Stimulated activated CD8-positive, alpha-beta memory T cell treated with anti-CD3 and anti-CD28 coated beads, Interleukin-15, amount 100 ng/mL, for 48 hours (primary cell): Measurements from ENCODE around the gene SLIT1.

Experiments used
- DNase-seq, 2 donors: peaks; one replicate each; pipeline ENCODE4 v3.0.0-alpha.2; 2020; ENCODE audit warnings: low read depth in 2 of 2

Gene SLIT1

GRCh38 chr10:96973809-96974747, 211.7 kb downstream of the SLIT1 start:
- no peak for DNase-seq

- no peak for DNase-seq
Measured at GRCh38 chr10:96972264-96972663, 213.5 kb downstream of the SLIT1 start.

- DNase-seq, result no peak
Measured at GRCh38 chr10:96971324-96971723, 214.4 kb downstream of the SLIT1 start.

- DNase-seq, result no peak
Measured at GRCh38 chr10:96968682-96969423, 216.9 kb downstream of the SLIT1 start.

DNA sequence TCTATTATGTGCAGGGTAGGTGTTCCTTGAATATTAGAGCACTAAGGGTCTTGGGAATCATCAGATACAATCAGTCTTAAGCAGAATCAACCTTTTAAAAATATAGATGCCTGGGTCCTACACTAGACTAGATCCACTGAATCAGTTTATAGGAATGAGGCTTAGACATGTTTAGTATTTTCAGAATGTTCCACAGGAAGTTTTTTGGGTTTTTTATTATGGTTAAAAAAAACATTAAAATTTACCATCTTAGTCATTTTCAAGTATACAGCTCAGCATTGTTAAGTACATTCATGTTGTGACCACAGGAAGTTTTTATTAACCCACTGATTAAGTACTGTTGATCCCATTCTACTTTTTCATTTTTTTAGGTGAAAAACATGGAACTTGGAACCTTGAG, 217.9 kb downstream of the SLIT1 start:
- DNase-seq, result no peak

DNA sequence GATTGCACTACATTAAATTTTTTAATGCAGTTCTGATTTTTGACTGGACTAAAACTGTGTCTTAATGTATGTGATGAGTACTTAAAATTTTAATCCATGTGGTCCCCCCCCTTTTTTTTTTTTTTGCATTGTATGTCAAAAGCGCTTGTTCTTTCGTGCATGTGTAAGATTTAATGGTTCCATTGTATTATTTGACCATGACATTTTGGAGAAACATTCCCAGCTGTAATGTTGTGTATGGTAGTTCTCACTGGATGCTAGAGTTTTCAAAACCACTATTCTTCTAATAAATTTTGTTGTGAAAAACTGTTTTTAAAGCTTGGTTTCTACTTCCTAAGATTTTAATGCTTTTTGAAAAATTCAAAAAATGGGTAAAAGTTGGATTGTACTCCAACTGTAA, 221.6 kb downstream of the SLIT1 start:
- DNase-seq, result no peak

DNA sequence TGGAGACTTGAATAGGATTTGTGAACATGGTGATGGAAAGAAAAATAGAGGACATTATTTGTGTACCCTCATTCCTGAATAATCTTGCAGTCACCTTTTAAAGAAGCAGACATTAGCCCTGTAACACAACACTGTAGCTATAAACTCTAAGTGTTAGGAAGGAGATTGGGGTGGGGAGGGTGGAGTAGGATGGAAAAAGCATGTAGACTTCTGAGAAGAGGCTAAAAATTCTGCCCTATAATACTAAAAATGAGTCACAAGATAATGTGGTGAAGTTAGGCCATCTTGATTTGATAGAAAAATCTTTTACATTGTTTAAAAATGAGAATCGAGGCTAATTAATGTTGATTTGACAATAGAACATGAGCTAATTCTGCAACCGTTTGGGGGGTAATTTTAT, 224.9 kb downstream of the SLIT1 start:
- no peak for DNase-seq

GRCh38 chr10:96959733-96960132, 226.0 kb downstream of the SLIT1 start:
- DNase-seq, result no peak

- DNase-seq, result no peak
Measured at GRCh38 chr10:96958071-96958470, 227.7 kb downstream of the SLIT1 start.

DNA sequence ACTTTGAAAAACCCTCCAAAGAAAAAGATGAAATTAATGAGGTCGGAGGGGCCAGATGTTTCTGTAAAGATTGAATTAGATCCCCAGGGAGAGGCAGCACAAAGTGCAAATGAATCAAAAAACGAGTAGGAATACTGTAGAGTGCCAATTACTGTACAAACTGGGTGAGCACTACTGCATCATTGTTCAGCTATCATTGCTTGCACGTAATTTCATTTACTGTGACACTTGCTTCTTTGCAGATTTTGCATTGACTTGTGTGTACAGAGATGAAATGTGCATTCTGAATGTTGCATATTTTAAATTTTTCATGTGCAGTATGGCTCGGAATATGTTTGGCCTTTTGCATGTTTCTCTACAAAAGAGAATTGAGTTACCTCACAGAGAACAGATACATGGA, 230.0 kb downstream of the SLIT1 start:
- no peak for DNase-seq

DNA sequence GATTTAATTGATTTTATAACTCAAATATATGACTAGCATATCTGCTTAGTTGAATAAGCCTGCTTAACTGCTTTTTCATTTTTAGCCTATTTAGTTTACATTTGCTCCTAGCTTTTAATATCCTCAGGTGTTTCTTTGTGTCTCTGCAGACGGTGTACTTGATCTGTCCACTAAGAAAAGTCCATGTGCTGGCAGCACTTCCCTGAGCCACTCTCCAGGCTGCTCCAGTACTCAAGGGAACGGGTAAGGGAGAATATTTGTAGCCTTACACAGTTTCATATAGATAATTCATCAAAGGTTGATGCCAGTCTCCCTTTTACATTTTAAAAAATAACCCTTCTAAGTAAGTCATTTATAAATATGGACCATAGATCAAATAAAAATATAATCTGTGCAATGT, 233.8 kb downstream of the SLIT1 start:
- DNase-seq, result no peak

- no peak for DNase-seq
Measured at GRCh38 chr10:96949039-96949683, 236.6 kb downstream of the SLIT1 start.
